GM18858 (cell line): ENCODE data around the gene HLF.

Source experiments
- ATAC-seq: cut with Tn5 transposase; IDR thresholded peaks from one replicate; pipeline ENCODE4 v1.9.1; 2021; ENCODE audit not compliant: unreplicated experiment

Gene HLF

GRCh38 chr17:55274355-55275255 lies 9.8 kb downstream of the HLF start:
- ATAC-seq: no peak

- no peak for ATAC-seq
Observed at GRCh38 chr17:55275894-55276804, 11.4 kb downstream of the HLF start.

- ATAC-seq: no peak
Observed at GRCh38 chr17:55278173-55278961, 13.6 kb downstream of the HLF start.

GRCh38 chr17:55279203-55279602 lies 14.4 kb downstream of the HLF start:
- no peak for ATAC-seq

GRCh38 chr17:55279788-55280187 lies 15.0 kb downstream of the HLF start:
- no peak for ATAC-seq

- ATAC-seq: no peak
Observed at GRCh38 chr17:55280212-55280611, 15.5 kb downstream of the HLF start.

GRCh38 chr17:55281649-55282378 lies 17.1 kb downstream of the HLF start:
- no peak for ATAC-seq

GRCh38 chr17:55282379-55282702 lies 17.6 kb downstream of the HLF start:
- no peak for ATAC-seq

GRCh38 chr17:55282741-55283140 lies 18.0 kb downstream of the HLF start:
- no peak for ATAC-seq

GRCh38 chr17:55283256-55283965 lies 18.7 kb downstream of the HLF start:
- no peak for ATAC-seq

GRCh38 chr17:55284001-55284884 lies 19.5 kb downstream of the HLF start:
- ATAC-seq: no peak

GRCh38 chr17:55284944-55285339 lies 20.2 kb downstream of the HLF start:
- ATAC-seq: no peak

- ATAC-seq: no peak
Observed at GRCh38 chr17:55285340-55286301, 20.9 kb downstream of the HLF start.

- ATAC-seq: no peak
Observed at GRCh38 chr17:55286681-55287589, 22.2 kb downstream of the HLF start.

- ATAC-seq: no peak
Observed at GRCh38 chr17:55288356-55289105, 23.8 kb downstream of the HLF start.

- ATAC-seq: no peak
Observed at GRCh38 chr17:55289106-55289446, 24.3 kb downstream of the HLF start.
